ENCODE measurements around the gene INO80C.

- TF ChIP-seq CTCF (IDR thresholded peaks at IDR 0.05; ENCODE audit: low read depth, low read length) (no peak), EZH2phosphoT487 (IDR thresholded peaks at IDR 0.05; ENCODE audit: low read depth) (no peak)
Measured at GRCh38 chr18:35464831-35465279, 32.9 kb downstream of the INO80C start.
